ENCODE data around the gene IL12RB1.

DNA sequence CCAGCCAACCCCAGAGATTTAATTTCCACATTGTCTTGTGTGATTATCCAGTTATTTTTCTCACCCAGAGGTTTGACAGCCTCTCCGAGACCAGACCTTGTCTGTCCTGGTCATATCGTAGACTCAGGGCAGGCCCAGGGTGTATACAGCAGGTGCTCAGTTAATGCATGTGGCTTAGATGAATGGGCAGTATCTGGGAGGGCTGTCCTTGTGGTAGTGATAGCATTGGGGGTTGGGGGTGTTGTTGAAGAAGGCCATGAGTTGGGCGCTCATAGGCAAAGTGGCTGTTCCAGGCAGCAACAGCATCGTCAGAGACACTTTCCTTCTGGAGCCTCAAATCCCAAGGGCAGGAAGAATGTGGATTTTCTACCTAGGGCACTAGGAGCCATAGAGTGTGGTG is 27.7 kb upstream of the IL12RB1 start:
- no peak for TF ChIP-seq CTCF (IDR thresholded peaks at IDR 0.05; ENCODE audit: low read depth, low read length)
- TF ChIP-seq, protein P1, sequence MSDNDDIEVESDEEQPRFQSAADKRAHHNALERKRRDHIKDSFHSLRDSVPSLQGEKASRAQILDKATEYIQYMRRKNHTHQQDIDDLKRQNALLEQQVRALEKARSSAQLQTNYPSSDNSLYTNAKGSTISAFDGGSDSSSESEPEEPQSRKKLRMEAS (IDR thresholded peaks at IDR 0.05; ENCODE audit: low read depth, low read length) = no peak

Data from NB4 (cell line).